Measurements from ENCODE around the gene KRCC1. TPM values are rescaled to one million over a fixed set of nuclear protein-coding genes. Genes with fewer than 3 reads are reported as not detected.

Gene KRCC1
- total and polyA plus RNA-seq, 4 donors: 17.2 to 31.2 (median 21.1) TPM

- Histone ChIP-seq H3K27ac (ENCODE audit: low read depth in 1 of 2, low read length in 1 of 2) (no peak overlapping the region), H3K36me3 (ENCODE audit: control insufficient read depth in 4 of 4, insufficient read depth in 4 of 4, low read length in 4 of 4) (no peaks in the 10 kb centered on the region), H3K9me3 (ENCODE audit: control insufficient read depth in 4 of 4, insufficient read depth in 3 of 4, low read length in 3 of 4) (peaks cover 0 to 2% (median 0%) of the 10 kb centered on the region in 4 donors), H3K9ac (ENCODE audit: insufficient read depth in 1 of 2, low read length in 2 of 2) (no peak overlapping the region), H3K4me1 (ENCODE audit: control insufficient read depth in 5 of 5, insufficient read depth in 5 of 5, low read length in 5 of 5) (no peaks in the 10 kb centered on the region), H3K27me3 (ENCODE audit: control insufficient read depth in 3 of 3, insufficient read depth in 3 of 3, low read length in 2 of 3) (peaks cover 0 to 4% (median 0%) of the 10 kb centered on the region in 3 donors), H3K4me3 (no peak overlapping the region)
- ATAC-seq (ENCODE audit: insufficient read depth, low FRiP score) (no peak), DNase-seq (no peak)
- TF ChIP-seq CTCF (IDR thresholded peaks at IDR 0.05; ENCODE audit: control extremely low read depth, extremely low read depth): no peak
- WGBS, 2 donors: 78 to 83% methylated on average over 3 of the region's 3 CpGs
Observed at GRCh38 chr2:88095022-88095421, 39.4 kb upstream of the KRCC1 start.

- no peaks in the 10 kb centered on the region for H3K4me1 ChIP-seq (ENCODE audit: control insufficient read depth in 5 of 5, insufficient read depth in 5 of 5, low read length in 5 of 5)
- H3K4me3 ChIP-seq: no peak overlapping the region
- no peak for TF ChIP-seq CTCF (IDR thresholded peaks at IDR 0.05; ENCODE audit: control extremely low read depth, extremely low read depth)
- no peak overlapping the region for H3K9ac ChIP-seq (ENCODE audit: insufficient read depth in 1 of 2, low read length in 2 of 2)
- no peak overlapping the region for H3K27ac ChIP-seq (ENCODE audit: low read depth in 1 of 2, low read length in 1 of 2)
- ATAC-seq (ENCODE audit: insufficient read depth, low FRiP score): no peak
- peaks cover 0 to 2% (median 0%) of the 10 kb centered on the region in 4 donors for H3K9me3 ChIP-seq (ENCODE audit: control insufficient read depth in 4 of 4, insufficient read depth in 3 of 4, low read length in 3 of 4)
- peaks cover 0 to 4% (median 0%) of the 10 kb centered on the region in 3 donors for H3K27me3 ChIP-seq (ENCODE audit: control insufficient read depth in 3 of 3, insufficient read depth in 3 of 3, low read length in 2 of 3)
- H3K36me3 ChIP-seq (ENCODE audit: control insufficient read depth in 4 of 4, insufficient read depth in 4 of 4, low read length in 4 of 4): no peaks in the 10 kb centered on the region
- no peak for DNase-seq
Observed at GRCh38 chr2:88092773-88093172, 37.2 kb upstream of the KRCC1 start.

- peaks cover 0 to 2% (median 0%) of the 10 kb centered on the region in 4 donors for H3K9me3 ChIP-seq (ENCODE audit: control insufficient read depth in 4 of 4, insufficient read depth in 3 of 4, low read length in 3 of 4)
- no peak for ATAC-seq (ENCODE audit: insufficient read depth, low FRiP score)
- WGBS, 2 donors: 45 to 46% methylated on average over 3 of the region's 3 CpGs
- no peak overlapping the region for H3K9ac ChIP-seq (ENCODE audit: insufficient read depth in 1 of 2, low read length in 2 of 2)
- H3K4me3 ChIP-seq: no peak overlapping the region
- H3K27me3 ChIP-seq (ENCODE audit: control insufficient read depth in 3 of 3, insufficient read depth in 3 of 3, low read length in 2 of 3): peaks cover 0 to 4% (median 0%) of the 10 kb centered on the region in 3 donors
- H3K36me3 ChIP-seq (ENCODE audit: control insufficient read depth in 4 of 4, insufficient read depth in 4 of 4, low read length in 4 of 4): no peaks in the 10 kb centered on the region
- no peak for DNase-seq
- TF ChIP-seq CTCF (IDR thresholded peaks at IDR 0.05; ENCODE audit: control extremely low read depth, extremely low read depth): no peak
- H3K4me1 ChIP-seq (ENCODE audit: control insufficient read depth in 5 of 5, insufficient read depth in 5 of 5, low read length in 5 of 5): no peaks in the 10 kb centered on the region
- H3K27ac ChIP-seq (ENCODE audit: low read depth in 1 of 2, low read length in 1 of 2): no peak overlapping the region
Observed at GRCh38 chr2:88091943-88092342, 36.4 kb upstream of the KRCC1 start.

All from lung (tissue), 12 donors.